AG04450 (cell line): ENCODE measurements around the gene MIEN1. TPM values are rescaled to one million over a fixed set of nuclear protein-coding genes. Genes with fewer than 3 reads are reported as not detected.

ENCODE experiments used
- CTCF ChIA-PET: fragments of 300-600, 350-600 bp; formaldehyde crosslinking; extraction: SDS; loops from one replicate; lab custom pipeline; 2022; ENCODE audit warnings: antibody characterized with exemption, inconsistent platforms; lab: Charles Lee
- POLR2A ChIA-PET: fragments of 350-600 bp; formaldehyde crosslinking; extraction: SDS; loops from one replicate; lab custom pipeline; 2021; ENCODE audit warnings: antibody characterized with exemption, inconsistent platforms; lab: Yijun Ruan, JAX
- DNase-seq: peaks from one replicate; pipeline ENCODE4 v3.0.0-alpha.2; 2011; ENCODE audit warnings: low read depth, low spot score
- H3K27ac ChIP-seq: one replicate; pipeline ENCODE4 v1.5.1; 2012; ENCODE audit warnings: low read depth, low read length, control low read depth
- H3K27me3 ChIP-seq: one replicate; pipeline ENCODE4 v1.6.0; 2012; ENCODE audit warnings: low read length; ENCODE audit not compliant: control insufficient read depth, insufficient read depth
- H3K4me3 ChIP-seq: 2 replicates; pipeline ENCODE4 v1.5.1; 2011; ENCODE audit warnings: mild to moderate bottlenecking, low read depth, low read length, control low read depth
- H3K9me3 ChIP-seq: 2 replicates; pipeline ENCODE4 v1.5.1; 2012; ENCODE audit warnings: low read length; ENCODE audit not compliant: control insufficient read depth, insufficient read depth
- CTCF ChIP-seq: IDR thresholded peaks from 2 replicates; pipeline ENCODE4 v1.5.1; 2011; ENCODE audit warnings: low read depth, low read length, control low read depth, inconsistent platforms
- polyA minus RNA-seq: library from RNA; depleted of rRNA, polyadenylated mRNA; stranded (reverse); fragments of >200 nt; gene quantifications from 2 replicates; pipeline ENCODE4 v1.2.3, GENCODE V29; 2011; rRNA and poly(A)+ RNA removed
- polyA plus RNA-seq: library from polyadenylated mRNA; depleted of rRNA; stranded (reverse); fragments of >200 nt; gene quantifications from 2 replicates; pipeline ENCODE4 v1.2.3, GENCODE V29; 2011; rRNA removed

MIEN1 gene
- polyA plus RNA-seq (31.9 and 45.4 TPM in 2 replicates), polyA minus RNA-seq (13.2 and 17.8 TPM in 2 replicates)

GRCh38 chr17:39730095-39730921, at the start of gene MIEN1:
Gene MIEN1, minus strand, starts transcription at chr17:39730532. Its CDS starts 37 bp downstream, at chr17:39730495.
- ChIA-PET CTCF (interaction anchor here (0.6 to 3.1 kb wide), 21 partner anchors 9 to 250 kb away, joined by 3 to 20 read pairs (median 5); partner anchors contain the start of genes ERBB2 and PGAP3), POLR2A (interaction anchor here (0.6 to 1.9 kb wide), 11 partner anchors 12 to 508 kb away, joined by 3 to 9 read pairs (median 5); partner anchors contain the start of genes ERBB2, PGAP3 and PSMD3)
- peak; percentile 76 for TF ChIP-seq CTCF
- H3K9me3 ChIP-seq: no peaks in the 10 kb centered on the region; the same call in 1 of the 2 replicates
- no peaks in the 10 kb centered on the region for H3K27me3 ChIP-seq
- peak within 1 kb of the TSS; percentile 86 for H3K4me3 ChIP-seq
- peak within 1 kb of the TSS; percentile 31 for H3K27ac ChIP-seq
- DNase-seq: peak; percentile 45

- Histone ChIP-seq H3K9me3 (no peaks in the 10 kb centered on the region), H3K4me3 (no peak overlapping the region), H3K27ac (no peak overlapping the region), H3K27me3 (peaks cover 69% of the 10 kb centered on the region)
- no peak for DNase-seq
- POLR2A ChIA-PET: no interaction called here
- TF ChIP-seq CTCF: no peak
- CTCF ChIA-PET: no interaction called here
Measured at GRCh38 chr17:39777534-39778365, 47.4 kb upstream of the MIEN1 start.

GRCh38 chr17:39776252-39776651, 45.9 kb upstream of the MIEN1 start:
- Histone ChIP-seq H3K9me3 (no peaks in the 10 kb centered on the region), H3K27ac (no peak overlapping the region), H3K27me3 (peaks cover 68% of the 10 kb centered on the region), H3K4me3 (no peak overlapping the region)
- POLR2A ChIA-PET: interaction anchor here (0.6 kb wide), 2 partner anchors 24 to 47 kb away, joined by 3 to 11 read pairs; no protein-coding TSS in a partner anchor
- no peak for DNase-seq
- CTCF ChIA-PET: no interaction called here
- TF ChIP-seq CTCF: no peak

- peaks cover 59% of the 10 kb centered on the region for H3K27me3 ChIP-seq
- H3K4me3 ChIP-seq: no peak overlapping the region
- POLR2A ChIA-PET: no interaction called here
- no peak for TF ChIP-seq CTCF
- CTCF ChIA-PET: no interaction called here
- no peak overlapping the region for H3K27ac ChIP-seq
- no peak for DNase-seq
- no peaks in the 10 kb centered on the region for H3K9me3 ChIP-seq
Measured at GRCh38 chr17:39775031-39775430, 44.7 kb upstream of the MIEN1 start.
